Stimulated activated naive CD8-positive, alpha-beta T cell treated with anti-CD3 and anti-CD28 coated beads, Interleukin-15, amount 100 ng/mL, for 72 hours (primary cell): ENCODE data around the gene CCDC34.

Source experiments
- ATAC-seq: fragments of 150-1000 bp; cut with Tn5 transposase; 2 replicates; pipeline ENCODE4 v1.10.0; 2021; ENCODE audit warnings: mild to moderate bottlenecking, moderate library complexity
- DNase-seq, 2 donors: peaks; one replicate each; pipeline ENCODE4 v3.0.0; 2021 to 2022
- H3K27ac Mint-ChIP-seq, 2 donors: one replicate each; pipeline ENCODE4 v1.8.0; 2022; ENCODE audit warnings: mild to moderate bottlenecking in 2 of 2, mixed read lengths in 2 of 2, moderate library complexity in 2 of 2
- H3K27me3 Mint-ChIP-seq: one replicate; pipeline ENCODE4 v1.8.0; 2022; ENCODE audit warnings: mixed read lengths
- H3K4me1 Mint-ChIP-seq: one replicate; pipeline ENCODE4 v1.8.0; 2022; ENCODE audit warnings: mild to moderate bottlenecking, mixed read lengths
- H3K4me3 Mint-ChIP-seq, 2 donors: one replicate each; pipeline ENCODE4 v1.8.0; 2022; ENCODE audit warnings: mild to moderate bottlenecking in 2 of 2, mixed read lengths in 2 of 2, moderate library complexity in 1 of 2
- H3K9me3 Mint-ChIP-seq, 2 donors: one replicate each; pipeline ENCODE4 v1.8.0; 2022; ENCODE audit warnings: mixed read lengths in 2 of 2

Gene CCDC34

GRCh38 chr11:27362749-27363575, at the start of gene CCDC34:
Gene CCDC34, minus strand, starts transcription at chr11:27363215. Its CDS starts 21 bp downstream, at chr11:27363194.
- Mint-ChIP-seq H3K9me3 (no peaks in the 10 kb centered on the region), H3K27ac (peak within 1 kb of the TSS; percentile 94 to 99), H3K4me3 (peak within 1 kb of the TSS; percentile 84 to 97), H3K27me3 (no peaks in the 10 kb centered on the region), H3K4me1 (peaks cover 44% of the 10 kb centered on the region)
- peak; percentile 89 to 90 for DNase-seq
- ATAC-seq: peak; percentile 98

GRCh38 chr11:27412192-27412691, 49.2 kb upstream of the CCDC34 start:
- Mint-ChIP-seq H3K9me3 (no peaks in the 10 kb centered on the region), H3K27ac (no peak overlapping the region), H3K27me3 (peaks cover 10% of the 10 kb centered on the region), H3K4me3 (no peak overlapping the region), H3K4me1 (no peaks in the 10 kb centered on the region)
- DNase-seq (no peak), ATAC-seq (no peak)

- Mint-ChIP-seq H3K27ac (no peak overlapping the region), H3K4me3 (no peak overlapping the region), H3K4me1 (no peaks in the 10 kb centered on the region), H3K27me3 (peaks cover 10% of the 10 kb centered on the region), H3K9me3 (no peaks in the 10 kb centered on the region)
- ATAC-seq (no peak), DNase-seq (no peak)
Observed at GRCh38 chr11:27411328-27411727, 48.3 kb upstream of the CCDC34 start.

- DNase-seq (no peak), ATAC-seq (no peak)
- Mint-ChIP-seq H3K27ac (no peak overlapping the region), H3K4me1 (no peaks in the 10 kb centered on the region), H3K9me3 (no peaks in the 10 kb centered on the region), H3K4me3 (no peak overlapping the region), H3K27me3 (peaks cover 10% of the 10 kb centered on the region)
Observed at GRCh38 chr11:27410272-27410671, 47.3 kb upstream of the CCDC34 start.

GRCh38 chr11:27409742-27410141, 46.7 kb upstream of the CCDC34 start:
- Mint-ChIP-seq H3K4me3 (no peak overlapping the region), H3K27ac (no peak overlapping the region), H3K9me3 (no peaks in the 10 kb centered on the region), H3K27me3 (peaks cover 10% of the 10 kb centered on the region), H3K4me1 (no peaks in the 10 kb centered on the region)
- DNase-seq: no peak
- no peak for ATAC-seq

GRCh38 chr11:27409049-27409448, 46.0 kb upstream of the CCDC34 start:
- Mint-ChIP-seq H3K9me3 (no peaks in the 10 kb centered on the region), H3K4me3 (no peak overlapping the region), H3K4me1 (no peaks in the 10 kb centered on the region), H3K27me3 (peaks cover 10% of the 10 kb centered on the region), H3K27ac (no peak overlapping the region)
- DNase-seq (no peak), ATAC-seq (no peak)

GRCh38 chr11:27408246-27408800, 45.3 kb upstream of the CCDC34 start:
- DNase-seq (no peak), ATAC-seq (no peak)
- no peak overlapping the region for H3K4me3 Mint-ChIP-seq
- no peak overlapping the region for H3K27ac Mint-ChIP-seq
- H3K9me3 Mint-ChIP-seq: no peaks in the 10 kb centered on the region
- peaks cover 5% of the 10 kb centered on the region for H3K27me3 Mint-ChIP-seq
- no peaks in the 10 kb centered on the region for H3K4me1 Mint-ChIP-seq

GRCh38 chr11:27406498-27407354, 43.7 kb upstream of the CCDC34 start:
- Mint-ChIP-seq H3K27me3 (no peaks in the 10 kb centered on the region), H3K9me3 (no peaks in the 10 kb centered on the region), H3K4me3 (no peak overlapping the region), H3K4me1 (no peaks in the 10 kb centered on the region), H3K27ac (no peak overlapping the region)
- no peak for ATAC-seq
- DNase-seq: no peak

GRCh38 chr11:27405134-27405533, 42.1 kb upstream of the CCDC34 start:
- Mint-ChIP-seq H3K4me1 (no peaks in the 10 kb centered on the region), H3K9me3 (no peaks in the 10 kb centered on the region), H3K27ac (no peak overlapping the region), H3K4me3 (no peak overlapping the region), H3K27me3 (no peaks in the 10 kb centered on the region)
- DNase-seq (no peak), ATAC-seq (no peak)

- Mint-ChIP-seq H3K4me3 (no peak overlapping the region), H3K4me1 (no peaks in the 10 kb centered on the region), H3K9me3 (no peaks in the 10 kb centered on the region), H3K27me3 (no peaks in the 10 kb centered on the region), H3K27ac (no peak overlapping the region)
- no peak for ATAC-seq
- DNase-seq: no peak
Observed at GRCh38 chr11:27404427-27404826, 41.4 kb upstream of the CCDC34 start.

- ATAC-seq (no peak), DNase-seq (no peak)
- Mint-ChIP-seq H3K4me1 (no peaks in the 10 kb centered on the region), H3K27me3 (no peaks in the 10 kb centered on the region), H3K27ac (no peak overlapping the region), H3K9me3 (no peaks in the 10 kb centered on the region), H3K4me3 (no peak overlapping the region)
Observed at GRCh38 chr11:27403195-27403594, 40.2 kb upstream of the CCDC34 start.

DNA sequence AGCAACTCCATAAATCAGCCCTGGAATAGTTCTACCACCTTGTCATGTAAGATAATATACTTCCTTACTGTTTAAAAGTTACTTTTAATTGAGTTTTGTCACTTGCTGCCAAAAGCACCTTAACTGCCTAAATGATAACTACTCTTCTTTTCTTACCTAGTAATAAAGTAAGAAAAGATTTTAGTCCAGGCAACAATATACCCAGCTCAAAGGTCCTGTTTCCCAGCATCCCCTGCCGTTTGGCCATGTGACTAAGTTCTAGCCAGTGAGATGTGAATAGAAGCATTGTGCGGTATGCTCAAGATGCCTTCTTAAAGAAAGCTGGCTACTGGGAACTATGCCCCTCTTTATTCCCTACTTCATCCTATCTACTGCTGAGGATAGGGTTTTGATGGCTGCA, 39.4 kb upstream of the CCDC34 start:
- peaks cover 3% of the 10 kb centered on the region for H3K27me3 Mint-ChIP-seq
- ATAC-seq: no peak
- no peak for DNase-seq
- H3K27ac Mint-ChIP-seq: no peak overlapping the region
- no peaks in the 10 kb centered on the region for H3K4me1 Mint-ChIP-seq
- no peaks in the 10 kb centered on the region for H3K9me3 Mint-ChIP-seq
- H3K4me3 Mint-ChIP-seq: no peak overlapping the region

DNA sequence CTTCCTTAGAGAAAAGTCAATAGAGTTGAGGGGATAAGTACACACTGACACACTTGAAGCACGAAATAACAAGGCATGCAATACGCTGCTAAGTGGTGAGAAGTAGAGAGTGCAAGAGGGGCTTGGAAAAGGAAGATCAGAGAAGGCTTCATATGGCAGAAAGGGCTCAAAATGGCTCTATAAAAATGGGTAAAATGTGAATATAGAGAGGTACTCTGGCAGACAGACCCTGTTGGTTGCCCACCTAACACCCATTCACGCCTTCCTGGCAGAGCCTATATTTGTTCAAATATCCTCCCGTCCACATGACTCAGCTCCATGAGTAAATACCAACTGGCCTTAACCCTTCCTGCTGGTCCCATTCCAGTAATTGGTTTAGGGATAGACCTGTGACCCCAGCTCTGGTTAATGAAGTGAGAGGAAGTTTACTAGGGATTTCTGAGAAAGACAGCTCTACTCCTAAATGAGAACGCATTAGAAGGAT, 38.9 kb upstream of the CCDC34 start:
- ATAC-seq (no peak), DNase-seq (no peak)
- H3K4me1 Mint-ChIP-seq: no peaks in the 10 kb centered on the region
- no peaks in the 10 kb centered on the region for H3K9me3 Mint-ChIP-seq
- no peak overlapping the region for H3K27ac Mint-ChIP-seq
- H3K4me3 Mint-ChIP-seq: no peak overlapping the region
- peaks cover 8% of the 10 kb centered on the region for H3K27me3 Mint-ChIP-seq

- DNase-seq (no peak), ATAC-seq (no peak)
- Mint-ChIP-seq H3K4me1 (no peaks in the 10 kb centered on the region), H3K27me3 (peaks cover 8% of the 10 kb centered on the region), H3K4me3 (no peak overlapping the region), H3K9me3 (no peaks in the 10 kb centered on the region), H3K27ac (no peak overlapping the region)
Observed at GRCh38 chr11:27401280-27401832, 38.3 kb upstream of the CCDC34 start.

DNA sequence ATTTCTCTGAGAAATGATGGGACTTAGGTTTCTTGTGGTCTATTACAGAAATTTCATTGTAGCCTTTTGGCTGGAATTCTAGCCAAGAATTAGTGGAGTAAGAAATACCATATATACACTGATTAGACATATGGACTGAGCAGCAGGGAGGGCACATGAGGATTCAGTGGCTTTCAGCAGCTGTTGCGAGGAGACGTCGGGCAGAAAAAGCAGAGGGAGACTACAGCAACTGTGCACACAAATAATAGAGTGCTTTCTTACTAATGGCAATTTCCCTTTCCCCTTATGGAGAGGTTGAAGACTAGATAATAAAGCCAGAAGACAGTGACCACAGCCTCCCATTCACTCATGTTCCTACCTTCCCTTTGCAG, 35.4 kb upstream of the CCDC34 start:
- H3K27ac Mint-ChIP-seq: no peak overlapping the region

More for the DNA sequence above, 35.4 kb upstream of the CCDC34 start:
- no peaks in the 10 kb centered on the region for H3K4me1 Mint-ChIP-seq
- no peak for ATAC-seq
- H3K4me3 Mint-ChIP-seq: no peak overlapping the region
- H3K27me3 Mint-ChIP-seq: peaks cover 8% of the 10 kb centered on the region
- H3K9me3 Mint-ChIP-seq: no peaks in the 10 kb centered on the region
- DNase-seq: no peak
